HUES64 (cell line): ENCODE results near the gene ALOX15B.

Experiments
- H3K27ac ChIP-seq: 2 replicates; pipeline ENCODE4 v1.7.0; 2013; ENCODE audit warnings: low read depth, low read length, inconsistent platforms
- H3K27me3 ChIP-seq: 2 replicates; pipeline ENCODE4 v1.6.1; 2013; ENCODE audit warnings: mild to moderate bottlenecking, low read length; ENCODE audit not compliant: insufficient read depth
- H3K36me3 ChIP-seq: 2 replicates; pipeline ENCODE4 v1.6.1; 2013; ENCODE audit warnings: mild to moderate bottlenecking, low read length; ENCODE audit not compliant: insufficient read depth
- H3K4me1 ChIP-seq: 2 replicates; pipeline ENCODE4 v1.6.1; 2013; ENCODE audit warnings: mild to moderate bottlenecking, low read length, moderate library complexity; ENCODE audit not compliant: insufficient read depth
- H3K4me3 ChIP-seq: 2 replicates; pipeline ENCODE4 v1.5.1; 2013; ENCODE audit warnings: mild to moderate bottlenecking, low read length, moderate library complexity
- H3K9ac ChIP-seq: 2 replicates; pipeline ENCODE4 v1.6.1; 2013; ENCODE audit warnings: mild to moderate bottlenecking, low read depth, low read length
- H3K9me3 ChIP-seq: 2 replicates; pipeline ENCODE4 v1.6.1; 2013; ENCODE audit warnings: low read depth, low read length; ENCODE audit not compliant: insufficient read depth
- WGBS: fragments of 150-250, 120-280 bp; methylation state at CpG from one replicate; pipeline ENCODE4 v1.1.7; 2013; ENCODE audit warnings: missing lambda C conversion rate; 5-methylcytosine and 5-hydroxymethylcytosine counted together

ALOX15B gene

DNA sequence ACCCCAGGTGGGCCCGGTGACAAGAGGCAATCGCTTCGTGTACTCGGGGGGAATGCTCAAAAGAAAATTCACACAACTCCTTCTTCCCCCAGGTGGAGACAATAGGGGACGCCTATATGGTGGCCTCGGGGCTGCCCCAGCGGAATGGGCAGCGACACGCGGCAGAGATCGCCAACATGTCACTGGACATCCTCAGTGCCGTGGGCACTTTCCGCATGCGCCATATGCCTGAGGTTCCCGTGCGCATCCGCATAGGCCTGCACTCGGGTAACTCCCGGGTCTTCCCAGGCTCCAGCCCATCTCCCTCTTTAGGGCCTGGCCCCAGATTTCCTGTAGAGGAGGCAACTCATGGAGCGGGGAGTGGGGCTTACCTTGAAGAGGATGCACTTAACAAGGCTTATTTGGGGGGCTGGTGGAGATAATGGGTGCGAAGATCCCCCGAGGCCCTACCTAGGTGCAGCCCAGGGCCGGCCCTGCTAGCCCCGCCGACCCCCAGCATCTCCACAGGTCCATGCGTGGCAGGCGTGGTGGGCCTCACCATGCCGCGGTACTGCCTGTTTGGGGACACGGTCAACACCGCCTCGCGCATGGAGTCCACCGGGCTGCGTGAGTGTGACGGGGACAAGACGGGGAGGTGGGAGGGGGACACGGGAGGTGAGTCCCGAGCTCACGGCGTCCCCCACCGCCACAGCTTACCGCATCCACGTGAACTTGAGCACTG is 23.5 kb upstream of the ALOX15B start:
- Histone ChIP-seq H3K27me3 (peaks cover 39% of the 10 kb centered on the region), H3K9me3 (no peaks in the 10 kb centered on the region), H3K4me1 (no peaks in the 10 kb centered on the region), H3K4me3 (peak overlapping the region; percentile 78), H3K27ac (no peak overlapping the region), H3K9ac (no peak overlapping the region; the same call in 1 of the 2 replicates), H3K36me3 (no peaks in the 10 kb centered on the region)
- 78% methylated on average over 44 of the region's 44 CpGs for WGBS

GRCh38 chr17:8015957-8016631 is 22.8 kb upstream of the ALOX15B start:
- Histone ChIP-seq H3K9me3 (no peaks in the 10 kb centered on the region), H3K27me3 (peaks cover 39% of the 10 kb centered on the region), H3K36me3 (no peaks in the 10 kb centered on the region), H3K4me3 (peak overlapping the region; percentile 78), H3K4me1 (no peaks in the 10 kb centered on the region), H3K9ac (peak overlapping the region; percentile 17; the same call in 1 of the 2 replicates), H3K27ac (no peak overlapping the region)
- under 1% methylated on average over 46 of the region's 46 CpGs for WGBS

- H3K4me3 ChIP-seq = peak overlapping the region; percentile 78
- H3K36me3 ChIP-seq = no peaks in the 10 kb centered on the region
- H3K27me3 ChIP-seq = peaks cover 39% of the 10 kb centered on the region
- H3K4me1 ChIP-seq = no peaks in the 10 kb centered on the region
- 27% methylated on average over 12 of the region's 12 CpGs for WGBS
- H3K27ac ChIP-seq = no peak overlapping the region
- 0 out of 2 replicates have a peak overlapping the region, but pooled peaks have one; percentile 17 for H3K9ac ChIP-seq
- no peaks in the 10 kb centered on the region for H3K9me3 ChIP-seq
Measured at GRCh38 chr17:8016632-8017424, 22.0 kb upstream of the ALOX15B start.

DNA sequence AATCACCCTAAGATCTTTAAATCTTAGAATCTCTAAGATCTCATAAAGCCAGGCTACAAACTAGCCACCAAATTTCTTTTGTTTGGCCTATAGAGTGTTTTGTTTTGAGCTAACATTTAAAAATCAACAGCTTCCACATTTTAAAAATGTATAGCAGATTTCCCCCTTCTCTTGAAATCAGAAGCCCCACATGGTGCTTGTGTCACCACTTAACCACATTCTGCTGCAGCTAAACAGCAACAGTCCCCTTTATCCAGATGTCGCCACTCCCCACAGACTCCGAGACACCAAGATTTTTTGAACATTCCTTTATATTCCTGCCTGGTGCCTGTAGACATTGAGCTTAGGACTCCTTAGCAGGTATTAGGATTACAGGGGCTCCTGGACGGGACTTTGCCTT is 20.4 kb upstream of the ALOX15B start:
- Histone ChIP-seq H3K36me3 (no peaks in the 10 kb centered on the region), H3K4me3 (no peak overlapping the region), H3K4me1 (0 out of 2 replicates have a peak, but pooled peaks cover 5% of the 10 kb centered on the region), H3K9ac (no peak overlapping the region), H3K27ac (no peak overlapping the region), H3K27me3 (peaks cover 34% of the 10 kb centered on the region), H3K9me3 (no peaks in the 10 kb centered on the region)
- WGBS = 92% methylated on average over 3 of the region's 3 CpGs

- H3K4me3 ChIP-seq = no peak overlapping the region
- H3K27ac ChIP-seq = no peak overlapping the region
- 0 out of 2 replicates have a peak, but pooled peaks cover 5% of the 10 kb centered on the region for H3K4me1 ChIP-seq
- peaks cover 28% of the 10 kb centered on the region for H3K27me3 ChIP-seq
- no peak overlapping the region for H3K9ac ChIP-seq
- WGBS = 67% methylated on average over 3 of the region's 5 CpGs
- no peaks in the 10 kb centered on the region for H3K9me3 ChIP-seq
- no peaks in the 10 kb centered on the region for H3K36me3 ChIP-seq
Measured at GRCh38 chr17:8019166-8019565, 19.7 kb upstream of the ALOX15B start.

GRCh38 chr17:8019665-8020650 is 18.9 kb upstream of the ALOX15B start:
- Histone ChIP-seq H3K36me3 (no peaks in the 10 kb centered on the region), H3K27me3 (peaks cover 20% of the 10 kb centered on the region), H3K4me3 (no peak overlapping the region), H3K9ac (no peak overlapping the region), H3K27ac (no peak overlapping the region), H3K4me1 (0 out of 2 replicates have a peak, but pooled peaks cover 5% of the 10 kb centered on the region), H3K9me3 (no peaks in the 10 kb centered on the region)
- 94% methylated on average over 16 of the region's 16 CpGs for WGBS

GRCh38 chr17:8020776-8021564 is 17.9 kb upstream of the ALOX15B start:
- H3K27me3 ChIP-seq = peaks cover 10% of the 10 kb centered on the region
- no peaks in the 10 kb centered on the region for H3K36me3 ChIP-seq
- H3K9ac ChIP-seq = no peak overlapping the region
- WGBS = 96% methylated on average over 8 of the region's 9 CpGs
- 0 out of 2 replicates have a peak, but pooled peaks cover 5% of the 10 kb centered on the region for H3K4me1 ChIP-seq
- H3K4me3 ChIP-seq = no peak overlapping the region
- H3K27ac ChIP-seq = no peak overlapping the region
- no peaks in the 10 kb centered on the region for H3K9me3 ChIP-seq

GRCh38 chr17:8021565-8022359 is 17.1 kb upstream of the ALOX15B start:
- peaks cover 3% of the 10 kb centered on the region; the same call in 1 of the 2 replicates for H3K27me3 ChIP-seq
- H3K27ac ChIP-seq = no peak overlapping the region

GRCh38 chr17:8022360-8023003 is 16.4 kb upstream of the ALOX15B start:
- Histone ChIP-seq H3K27ac (no peak overlapping the region), H3K36me3 (no peaks in the 10 kb centered on the region), H3K27me3 (peaks cover 4% of the 10 kb centered on the region), H3K9ac (no peak overlapping the region), H3K9me3 (no peaks in the 10 kb centered on the region), H3K4me1 (0 out of 2 replicates have a peak, but pooled peaks cover 5% of the 10 kb centered on the region), H3K4me3 (no peak overlapping the region)
- 82% methylated on average over 4 of the region's 4 CpGs for WGBS

More at GRCh38 chr17:8021565-8022359, 17.1 kb upstream of the ALOX15B start:
- Histone ChIP-seq H3K4me3 (no peak overlapping the region), H3K9me3 (no peaks in the 10 kb centered on the region), H3K36me3 (no peaks in the 10 kb centered on the region), H3K9ac (no peak overlapping the region), H3K4me1 (0 out of 2 replicates have a peak, but pooled peaks cover 5% of the 10 kb centered on the region)
- 95% methylated on average over 13 of the region's 13 CpGs for WGBS
